GM19463 (cell line): ENCODE data around the gene RAMP3.

Source experiments
- ATAC-seq: cut with Tn5 transposase; IDR thresholded peaks from one replicate; pipeline ENCODE4 v1.9.1; 2021; ENCODE audit warnings: mild to moderate bottlenecking, moderate library complexity; ENCODE audit not compliant: unreplicated experiment

Gene RAMP3

GRCh38 chr7:45219801-45220435 is 62.3 kb downstream of the RAMP3 start:
- ATAC-seq: no peak

DNA sequence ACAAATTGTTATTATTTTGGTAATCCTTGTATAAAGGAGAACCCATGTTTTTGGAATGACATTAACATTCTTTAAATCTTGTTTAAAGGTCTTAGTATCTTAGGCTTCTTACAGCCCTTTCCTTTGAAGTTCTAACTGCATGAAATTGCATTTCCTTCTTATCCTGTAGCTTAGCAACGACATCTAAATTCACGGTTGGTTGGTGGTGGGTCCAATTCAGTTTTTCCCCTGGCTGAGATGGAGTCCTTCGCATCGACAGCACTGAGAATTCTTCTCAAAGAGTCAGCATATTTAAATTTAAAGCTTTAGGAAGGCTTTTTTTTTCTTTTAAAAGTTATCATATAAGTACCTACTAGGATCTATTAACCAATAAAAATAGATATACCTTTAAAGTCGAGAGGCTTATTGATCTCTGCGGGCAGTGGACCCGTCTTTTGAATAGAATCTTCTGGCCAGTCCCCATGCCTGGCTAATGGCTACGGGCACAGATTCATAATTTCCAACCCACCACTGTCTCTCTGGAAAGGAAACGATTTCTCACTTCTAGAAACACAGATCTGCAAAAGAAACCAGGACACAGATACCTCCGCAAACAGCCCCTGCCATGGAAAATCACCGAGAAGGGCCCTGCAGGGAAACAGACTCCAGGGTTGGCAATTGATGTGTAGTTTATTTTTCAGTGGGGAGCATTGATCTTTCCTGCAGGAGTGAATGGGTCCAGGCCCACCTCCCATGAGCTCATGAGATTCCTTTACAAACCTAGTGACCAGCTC is 63.4 kb downstream of the RAMP3 start:
- ATAC-seq: no peak

DNA sequence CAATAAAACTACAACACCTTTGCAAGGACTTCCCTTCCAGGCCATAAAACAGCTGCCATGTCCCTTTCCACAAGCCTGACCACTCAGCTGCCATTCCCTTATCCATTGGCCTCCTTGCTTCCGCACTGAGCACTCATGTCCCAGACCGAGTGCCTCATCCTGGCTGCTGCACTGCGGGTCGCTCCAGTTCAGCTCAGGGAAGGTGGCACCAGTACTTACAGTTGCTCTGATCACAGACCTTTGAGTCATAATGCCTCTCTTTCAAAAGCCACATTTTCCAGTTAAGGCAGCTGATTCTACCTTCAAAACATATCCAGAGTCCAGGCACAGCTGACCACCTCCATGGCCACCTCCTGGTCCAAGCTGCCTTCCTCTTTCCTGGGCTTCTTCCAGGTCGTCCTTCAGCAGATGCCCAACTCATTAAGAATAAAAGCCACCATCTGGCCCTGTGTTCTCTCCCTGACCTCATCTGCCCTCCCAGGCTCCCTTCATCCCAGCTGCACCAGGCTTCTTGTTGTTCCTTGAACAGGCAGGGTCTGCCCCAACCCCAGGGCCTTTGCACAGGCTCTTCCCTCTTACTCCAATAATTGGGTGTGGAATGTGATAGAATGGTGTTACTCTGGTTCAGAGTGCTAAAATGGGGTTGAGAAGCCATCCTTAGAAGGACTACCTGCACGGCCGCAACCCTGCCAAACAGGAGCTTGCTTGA is 64.5 kb downstream of the RAMP3 start:
- no peak for ATAC-seq

DNA sequence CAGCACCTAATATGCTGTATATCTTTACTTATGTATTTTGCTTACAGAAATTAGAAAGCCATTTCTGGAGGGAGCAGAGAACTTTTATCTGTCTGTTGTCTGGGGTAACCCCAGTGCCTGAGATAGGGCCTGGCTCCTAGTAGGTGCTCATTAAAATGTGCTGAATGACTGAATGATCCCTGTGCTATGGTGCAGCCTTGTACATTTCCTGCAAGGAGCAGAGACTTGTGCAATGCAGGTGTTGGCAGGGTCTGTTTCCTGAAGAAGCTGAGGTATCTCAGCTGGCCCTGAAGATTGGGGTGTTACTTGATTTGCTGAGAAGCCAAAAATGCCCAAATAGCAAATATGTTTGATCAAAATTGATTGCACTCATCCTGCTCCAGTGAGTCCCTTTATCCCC is 65.5 kb downstream of the RAMP3 start:
- ATAC-seq: no peak

DNA sequence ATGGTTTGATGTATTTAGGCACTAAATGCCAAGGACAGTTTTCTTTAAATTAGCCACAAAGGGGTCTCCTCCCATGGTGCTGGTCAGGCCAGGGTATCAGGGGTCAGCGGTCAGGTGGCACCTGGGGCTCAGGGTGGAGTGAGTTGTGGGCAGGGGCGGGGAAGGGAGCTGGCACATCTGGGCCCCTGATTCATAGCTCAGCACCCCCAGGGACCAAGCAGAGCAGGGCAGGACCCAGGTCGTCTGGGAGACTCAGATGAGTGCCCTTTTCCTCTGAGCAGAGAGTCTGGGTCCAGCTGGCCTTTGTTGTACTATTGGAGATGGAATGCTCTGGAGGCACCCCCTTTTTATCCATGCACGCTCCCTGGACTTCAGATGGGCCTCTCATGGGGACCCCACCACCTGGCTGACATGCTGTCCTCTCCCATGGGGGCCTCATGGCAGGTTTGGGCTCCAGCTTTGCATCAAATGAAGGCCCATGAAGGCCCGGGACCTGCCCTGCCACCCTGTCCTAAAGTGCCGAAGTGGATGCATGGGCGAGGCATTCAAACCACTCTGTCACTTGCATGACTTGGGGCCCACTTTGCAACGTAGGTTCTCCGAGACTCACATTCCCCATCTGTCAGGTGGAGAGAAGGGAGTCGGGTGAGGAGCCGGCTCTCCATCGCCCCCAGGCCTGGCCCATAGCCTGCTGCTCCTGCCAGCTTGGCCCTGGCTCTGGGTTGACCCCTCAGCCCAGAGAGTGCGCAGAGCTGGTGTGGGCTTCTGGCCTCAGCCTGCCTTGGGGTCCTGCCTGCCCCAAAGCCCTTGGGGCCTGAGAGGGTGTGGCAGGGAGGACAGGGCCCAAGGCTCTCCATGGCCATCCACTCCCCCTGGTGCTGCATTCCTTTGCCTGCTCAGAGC is 66.4 kb downstream of the RAMP3 start:
- no peak for ATAC-seq

- ATAC-seq: no peak
Observed at GRCh38 chr7:45224832-45225231, 67.2 kb downstream of the RAMP3 start.

- no peak for ATAC-seq
Observed at GRCh38 chr7:45225311-45225947, 67.8 kb downstream of the RAMP3 start.

- no peak for ATAC-seq
Observed at GRCh38 chr7:45225948-45226335, 68.4 kb downstream of the RAMP3 start.

DNA sequence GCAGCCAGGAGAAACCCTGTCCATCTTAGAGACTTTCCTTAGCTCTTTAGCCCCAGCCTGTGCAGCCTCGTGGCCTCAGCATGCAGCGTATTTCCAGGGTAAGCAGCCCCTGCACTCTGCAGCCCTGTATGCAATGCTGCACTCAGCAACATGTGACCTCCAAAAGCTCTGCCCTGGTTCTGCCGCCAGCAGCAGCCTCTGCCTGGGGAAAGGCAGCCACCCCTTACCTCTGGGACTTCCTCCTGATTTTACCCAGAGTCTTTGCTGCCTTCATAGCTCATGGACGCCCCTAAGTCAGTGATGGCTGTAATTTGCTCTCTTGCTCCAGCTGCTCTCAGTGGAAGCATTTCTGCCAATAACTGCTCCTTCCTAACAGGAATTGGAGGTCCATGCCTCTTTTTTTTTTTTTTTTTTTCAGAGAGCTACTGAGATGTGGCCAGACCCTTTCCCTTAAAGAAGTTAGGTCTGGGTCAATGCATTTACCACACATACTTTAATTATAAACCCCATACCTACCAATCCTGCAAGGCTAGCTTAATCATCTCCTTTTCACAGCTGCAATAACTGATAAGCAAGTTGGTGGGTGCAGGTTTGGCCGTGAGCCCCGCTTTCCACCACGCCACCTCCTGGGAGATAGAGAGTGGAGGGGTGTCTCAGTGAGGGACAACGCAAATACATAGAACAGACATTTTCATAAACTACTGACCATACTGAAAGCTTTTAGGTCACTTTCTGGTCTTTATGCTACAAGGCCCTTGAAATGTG is 71.7 kb downstream of the RAMP3 start:
- ATAC-seq: no peak

- no peak for ATAC-seq
Observed at GRCh38 chr7:45230083-45230482, 72.5 kb downstream of the RAMP3 start.

DNA sequence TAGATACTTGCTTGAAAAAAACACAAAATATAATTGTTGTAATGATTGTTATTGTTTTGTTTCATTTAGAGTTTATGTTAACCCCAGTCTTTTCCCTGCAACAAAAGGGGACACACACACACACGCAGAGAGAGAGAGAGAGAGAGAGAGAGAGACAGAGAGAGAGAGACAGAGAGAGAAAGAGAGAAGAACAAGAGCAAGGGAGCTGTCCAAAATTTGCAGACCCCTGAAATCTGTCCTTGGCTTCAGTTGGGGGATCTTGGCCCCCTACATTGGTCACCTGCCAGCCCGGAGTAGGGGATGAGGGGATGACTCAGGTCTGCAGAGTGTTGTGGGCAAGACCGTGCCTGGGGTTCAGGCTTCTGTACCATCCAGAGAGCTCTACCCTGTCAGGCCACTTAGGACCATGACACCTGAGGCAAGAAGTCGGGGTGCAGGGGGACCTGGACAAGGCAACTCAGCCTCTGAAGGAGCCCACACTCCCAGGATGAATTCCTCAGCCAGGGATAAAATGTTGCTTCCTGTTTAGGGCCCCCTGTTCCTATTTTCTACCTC is 73.1 kb downstream of the RAMP3 start:
- ATAC-seq: no peak

DNA sequence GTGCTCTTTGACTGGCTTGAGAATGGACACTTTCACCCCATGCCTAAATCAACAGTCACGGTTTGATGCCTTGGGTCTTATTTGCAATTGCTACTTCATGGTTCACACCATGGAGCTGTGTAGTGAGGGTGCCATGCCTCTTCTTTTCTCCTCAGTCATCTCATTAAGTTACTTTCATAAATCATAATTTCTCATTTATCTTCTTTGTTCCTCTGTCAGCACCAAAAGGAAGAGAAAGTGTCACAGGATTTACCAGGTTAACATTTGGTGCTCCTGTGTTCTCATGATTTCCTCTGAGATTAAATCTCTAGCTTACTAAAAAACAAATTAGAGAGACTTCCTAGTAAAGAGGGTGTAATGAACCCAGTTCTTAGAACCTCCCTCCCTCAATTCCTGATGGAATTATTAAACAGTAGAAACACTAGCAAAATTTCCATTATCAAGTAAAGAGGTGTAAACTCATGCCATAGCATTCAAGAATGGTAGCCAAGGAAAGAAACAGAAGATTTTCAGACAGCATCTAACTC is 75.7 kb downstream of the RAMP3 start:
- ATAC-seq: no peak
